ENCODE results near the gene ZDHHC22.

GRCh38 chr14:77172916-77173315, 31.3 kb upstream of the ZDHHC22 start:
- no peak for TF ChIP-seq ZFP3 (CRISPR knock-in tag; IDR thresholded peaks at IDR 0.05)
- TF ChIP-seq TSHZ2 (CRISPR knock-in tag; IDR thresholded peaks at IDR 0.05) = no peak
- TF ChIP-seq ZC3H10 (CRISPR knock-in tag; IDR thresholded peaks at IDR 0.05) = no peak
- TF ChIP-seq, protein P1, sequence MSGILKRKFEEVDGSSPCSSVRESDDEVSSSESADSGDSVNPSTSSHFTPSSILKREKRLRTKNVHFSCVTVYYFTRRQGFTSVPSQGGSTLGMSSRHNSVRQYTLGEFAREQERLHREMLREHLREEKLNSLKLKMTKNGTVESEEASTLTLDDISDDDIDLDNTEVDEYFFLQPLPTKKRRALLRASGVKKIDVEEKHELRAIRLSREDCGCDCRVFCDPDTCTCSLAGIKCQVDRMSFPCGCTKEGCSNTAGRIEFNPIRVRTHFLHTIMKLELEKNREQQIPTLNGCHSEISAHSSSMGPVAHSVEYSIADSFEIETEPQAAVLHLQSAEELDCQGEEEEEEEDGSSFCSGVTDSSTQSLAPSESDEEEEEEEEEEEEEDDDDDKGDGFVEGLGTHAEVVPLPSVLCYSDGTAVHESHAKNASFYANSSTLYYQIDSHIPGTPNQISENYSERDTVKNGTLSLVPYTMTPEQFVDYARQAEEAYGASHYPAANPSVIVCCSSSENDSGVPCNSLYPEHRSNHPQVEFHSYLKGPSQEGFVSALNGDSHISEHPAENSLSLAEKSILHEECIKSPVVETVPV (CRISPR knock-in tag; IDR thresholded peaks at IDR 0.05) = no peak
- TF ChIP-seq, protein P2, sequence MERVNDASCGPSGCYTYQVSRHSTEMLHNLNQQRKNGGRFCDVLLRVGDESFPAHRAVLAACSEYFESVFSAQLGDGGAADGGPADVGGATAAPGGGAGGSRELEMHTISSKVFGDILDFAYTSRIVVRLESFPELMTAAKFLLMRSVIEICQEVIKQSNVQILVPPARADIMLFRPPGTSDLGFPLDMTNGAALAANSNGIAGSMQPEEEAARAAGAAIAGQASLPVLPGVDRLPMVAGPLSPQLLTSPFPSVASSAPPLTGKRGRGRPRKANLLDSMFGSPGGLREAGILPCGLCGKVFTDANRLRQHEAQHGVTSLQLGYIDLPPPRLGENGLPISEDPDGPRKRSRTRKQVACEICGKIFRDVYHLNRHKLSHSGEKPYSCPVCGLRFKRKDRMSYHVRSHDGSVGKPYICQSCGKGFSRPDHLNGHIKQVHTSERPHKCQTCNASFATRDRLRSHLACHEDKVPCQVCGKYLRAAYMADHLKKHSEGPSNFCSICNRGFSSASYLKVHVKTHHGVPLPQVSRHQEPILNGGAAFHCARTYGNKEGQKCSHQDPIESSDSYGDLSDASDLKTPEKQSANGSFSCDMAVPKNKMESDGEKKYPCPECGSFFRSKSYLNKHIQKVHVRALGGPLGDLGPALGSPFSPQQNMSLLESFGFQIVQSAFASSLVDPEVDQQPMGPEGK (CRISPR knock-in tag; IDR thresholded peaks at IDR 0.05; ENCODE audit: borderline replicate concordance) = no peak
- TF ChIP-seq RARB (CRISPR knock-in tag; IDR thresholded peaks at IDR 0.05) = no peak
- TF ChIP-seq ESRRG (CRISPR knock-in tag; IDR thresholded peaks at IDR 0.05) = no peak
- TF ChIP-seq ZNF70 (CRISPR knock-in tag; IDR thresholded peaks at IDR 0.05) = no peak
- no peak for TF ChIP-seq BACH2 (CRISPR knock-in tag; IDR thresholded peaks at IDR 0.05; ENCODE audit: borderline replicate concordance)
- no peak for TF ChIP-seq TOX (CRISPR knock-in tag; IDR thresholded peaks at IDR 0.05; ENCODE audit: borderline replicate concordance)
- no peak for TF ChIP-seq PPARA (CRISPR knock-in tag; IDR thresholded peaks at IDR 0.05; ENCODE audit: borderline replicate concordance)
- TF ChIP-seq ZNF565 (CRISPR knock-in tag; conservative IDR thresholded peaks at IDR 0.05; ENCODE audit: low read depth) = no peak
- no peak for TF ChIP-seq ZFP30 (CRISPR knock-in tag; IDR thresholded peaks at IDR 0.05)
